WI38 (cell line): Measurements from ENCODE around the gene HSD17B7.

Experiments
- H3K4me3 ChIP-seq: 2 replicates; pipeline ENCODE4 v1.5.1; 2011; ENCODE audit warnings: low read depth, mild to moderate bottlenecking, control low read depth, low read length
- CTCF ChIP-seq: IDR thresholded peaks from 2 replicates; pipeline ENCODE4 v1.5.1; 2012; ENCODE audit warnings: low read depth, mild to moderate bottlenecking, control low read depth, low read length

Gene HSD17B7

GRCh38 chr1:162859191-162859590, 68.7 kb downstream of the HSD17B7 start:
- no peak overlapping the region for H3K4me3 ChIP-seq
- no peak for TF ChIP-seq CTCF

DNA sequence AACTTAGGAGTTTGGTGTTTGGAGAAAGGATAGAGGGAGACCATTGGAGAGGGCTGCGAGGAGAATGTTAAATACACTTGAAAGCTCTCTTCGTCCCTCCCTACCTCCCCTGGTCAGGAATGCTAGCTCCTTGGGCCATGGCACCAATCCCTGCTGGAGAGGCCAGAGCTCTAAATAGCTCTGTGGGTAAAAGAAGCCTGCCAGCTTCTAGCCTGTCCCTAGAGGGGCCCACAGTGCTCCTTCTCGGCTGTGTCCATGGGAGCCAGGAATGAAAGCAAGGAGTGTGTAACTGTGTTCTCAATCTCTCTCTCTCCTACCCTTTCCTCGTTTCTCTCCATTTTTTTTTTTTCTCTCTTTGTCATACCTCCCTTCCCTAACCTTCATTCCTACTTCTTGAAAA, 70.6 kb downstream of the HSD17B7 start, which contains the start of gene CCDC190:
Gene CCDC190 (minus strand): TSS at position 75 of the 400 bp plus-strand sequence. CDS start 1,529 bp downstream, outside the sequence.
- TF ChIP-seq CTCF, result no peak
- no peak within 1 kb of the TSS for H3K4me3 ChIP-seq

DNA sequence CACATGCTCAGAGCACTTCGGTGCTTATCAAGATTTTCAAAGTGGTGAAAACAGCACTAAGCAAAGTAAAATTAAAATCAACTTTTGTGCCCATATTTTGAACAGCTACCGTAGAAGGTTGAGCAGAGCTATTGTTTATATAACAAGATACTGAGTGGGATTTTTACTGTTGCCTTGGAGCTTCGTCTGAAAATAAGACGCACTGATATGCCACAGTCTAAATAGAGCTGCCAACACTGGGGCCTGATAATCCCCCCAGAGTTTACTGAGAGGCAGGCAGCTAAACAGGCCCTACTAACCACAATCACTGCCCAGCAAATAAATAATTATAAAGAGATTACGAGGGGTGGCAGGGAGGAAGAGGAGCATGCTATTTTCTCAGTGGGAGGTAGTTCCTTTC, 71.1 kb downstream of the HSD17B7 start:
- no peak for TF ChIP-seq CTCF
- no peak overlapping the region for H3K4me3 ChIP-seq
